HEK293 (cell line): ENCODE measurements around the gene SPPL2C.

Source experiments
- CTCF ChIP-seq: fragments of 450-650 bp; formaldehyde crosslinking; IDR thresholded peaks from 2 replicates; pipeline ENCODE4 v1.5.1; 2016; ENCODE audit warnings: missing biosample characterization, missing genetic modification characterization
- ELK4 ChIP-seq: IDR thresholded peaks from 2 replicates; pipeline ENCODE4 v1.6.1; 2011; ENCODE audit warnings: mild to moderate bottlenecking, low read depth, low read length, borderline replicate concordance
- SCRT1 ChIP-seq: fragments of 450-650 bp; formaldehyde crosslinking; IDR thresholded peaks from 2 replicates; pipeline ENCODE4 v1.5.1; 2016; ENCODE audit warnings: missing biosample characterization, missing genetic modification characterization, borderline replicate concordance
- ZBTB10 ChIP-seq: fragments of 450-650 bp; formaldehyde crosslinking; IDR thresholded peaks from 2 replicates; pipeline ENCODE4 v1.5.1; 2016; ENCODE audit warnings: missing biosample characterization, missing genetic modification characterization
- ZFP37 ChIP-seq: fragments of 450-650 bp; formaldehyde crosslinking; IDR thresholded peaks from 2 replicates; pipeline ENCODE4 v1.5.1; 2016; ENCODE audit warnings: missing biosample characterization, missing genetic modification characterization
- ZNF223 ChIP-seq: fragments of 450-650 bp; formaldehyde crosslinking; IDR thresholded peaks from 2 replicates; pipeline ENCODE4 v1.5.1; 2016; ENCODE audit warnings: missing biosample characterization, missing genetic modification characterization
- ZNF24 ChIP-seq: fragments of 450-650 bp; formaldehyde crosslinking; IDR thresholded peaks from 2 replicates; pipeline ENCODE4 v1.5.1; 2016; ENCODE audit warnings: missing biosample characterization, missing genetic modification characterization
- ZNF274 ChIP-seq, 2 experiments: fragments of 200-500 bp in 1 of 2; fragments of 450-650 bp in 1 of 2; sonication (Bioruptor generic) in 1 of 2; formaldehyde crosslinking in 1 of 2; IDR thresholded peaks; 2 replicates each; pipeline versions ENCODE4 v1.5.1 to v1.6.1; 2014 to 2016; ENCODE audit warnings: borderline replicate concordance in 1 of 2, inconsistent platforms in 1 of 2, low read length in 1 of 2, missing biosample characterization in 1 of 2, missing genetic modification characterization in 1 of 2
- ZNF311 ChIP-seq: fragments of 450-650 bp; formaldehyde crosslinking; IDR thresholded peaks from 2 replicates; pipeline ENCODE4 v1.5.1; 2017; ENCODE audit warnings: missing biosample characterization, missing genetic modification characterization, borderline replicate concordance
- ZNF544 ChIP-seq: fragments of 450-650 bp; formaldehyde crosslinking; IDR thresholded peaks from 2 replicates; pipeline ENCODE4 v1.5.0; 2017; ENCODE audit warnings: missing biosample characterization, missing genetic modification characterization
- ZNF560 ChIP-seq: fragments of 450-650 bp; formaldehyde crosslinking; IDR thresholded peaks from 2 replicates; pipeline ENCODE4 v1.5.1; 2017; ENCODE audit warnings: missing biosample characterization, missing genetic modification characterization, borderline replicate concordance
- ZNF768 ChIP-seq: fragments of 450-650 bp; formaldehyde crosslinking; IDR thresholded peaks from 2 replicates; pipeline ENCODE4 v1.5.1; 2018; ENCODE audit warnings: missing biosample characterization, mild to moderate bottlenecking, missing genetic modification characterization
- ZNF830 ChIP-seq: fragments of 450-650 bp; IDR thresholded peaks from 2 replicates; pipeline ENCODE4 v1.5.0; 2018; ENCODE audit warnings: missing biosample characterization, missing genetic modification characterization, low read depth, mild to moderate bottlenecking, moderate library complexity
- ZSCAN16 ChIP-seq: fragments of 450-650 bp; formaldehyde crosslinking; IDR thresholded peaks from 2 replicates; pipeline ENCODE4 v1.5.1; 2016; ENCODE audit warnings: missing biosample characterization, missing genetic modification characterization

DNA sequence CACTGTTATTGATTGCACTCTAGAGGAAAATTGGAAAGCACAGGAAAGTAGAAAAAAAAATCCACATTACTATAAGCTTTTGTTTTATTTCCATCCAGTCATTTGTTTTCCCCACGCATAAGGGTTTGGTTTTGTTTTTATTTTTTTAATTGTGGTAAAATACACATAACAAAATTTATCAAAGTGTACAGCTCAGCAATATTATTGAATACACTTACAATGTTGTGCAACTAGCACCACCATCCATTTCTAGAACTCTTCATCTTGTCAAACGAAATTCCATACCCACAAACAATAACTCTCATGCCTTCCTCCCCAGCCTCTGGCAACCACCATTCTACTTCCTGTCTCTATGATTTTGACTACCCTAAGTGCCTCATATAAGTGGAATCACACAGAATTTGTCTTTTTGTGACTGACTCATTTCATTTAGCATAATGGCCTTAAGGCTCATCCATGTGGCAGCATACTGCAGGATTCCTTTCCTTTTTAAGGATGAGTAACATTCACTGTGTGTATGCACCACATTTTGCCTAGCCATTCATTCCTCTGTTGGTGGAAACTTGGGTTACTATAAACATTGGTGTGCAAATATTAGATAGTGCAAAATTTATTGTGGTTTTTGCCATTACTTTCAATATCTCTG is 11.1 kb downstream of the SPPL2C start:
- TF ChIP-seq CTCF (no peak), ELK4 (no peak), ZNF560 (tag by site-specific recombination) (no peak), ZNF274 (IDR thresholded peaks at IDR 0.05; ENCODE audit: low read length) (no peak), ZNF274 (tag by site-specific recombination; IDR thresholded peaks at IDR 0.05; ENCODE audit: borderline replicate concordance) (no peak), ZBTB10 (tag by site-specific recombination) (no peak), ZNF223 (no peak), ZFP37 (tag by site-specific recombination) (no peak), ZNF830 (tag by site-specific recombination) (no peak), ZNF768 (tag by site-specific recombination) (no peak), ZNF544 (no peak), SCRT1 (no peak), ZNF24 (tag by site-specific recombination) (no peak), ZSCAN16 (tag by site-specific recombination) (no peak), ZNF311 (tag by site-specific recombination) (no peak)
